ENCODE data around the gene RNF13. TPM values are rescaled to one million over a fixed set of nuclear protein-coding genes. Genes with fewer than 3 reads are reported as not detected.
"Not testable (repeated sequence)": the region's sequence is repeated elsewhere in the genome, so short reads cannot be mapped to it uniquely, and the experiment has no call there.

Gene RNF13
- total RNA-seq, 2 donors from 2014 or later = 21.3 to 32.7 TPM

DNA sequence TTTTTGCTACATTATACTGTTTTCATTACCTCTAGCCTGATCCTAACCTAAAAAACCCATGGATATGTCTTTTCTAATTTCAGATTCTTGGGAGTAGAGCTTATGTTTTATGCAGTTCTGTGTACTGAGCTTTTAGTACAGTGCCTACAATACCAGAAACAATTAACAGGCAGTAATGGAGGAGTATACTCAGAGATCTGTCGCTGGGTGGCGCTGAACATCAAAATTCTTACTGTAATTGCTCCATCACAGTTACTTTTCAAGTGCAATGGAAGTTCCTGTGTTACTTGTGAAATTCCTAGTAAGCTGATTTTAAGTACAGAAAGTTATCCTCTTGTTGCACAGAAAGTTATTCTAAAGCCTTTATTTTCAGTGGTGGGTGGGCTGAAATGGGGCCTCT, 66.9 kb downstream of the RNF13 start:
- H3K27me3 Mint-ChIP-seq (ENCODE audit: insufficient read depth) = no peaks in the 10 kb centered on the region
- H3K4me3 Mint-ChIP-seq = no peak overlapping the region
- Histone ChIP-seq H3K27ac (ENCODE audit: low read depth, low read length) (no peak overlapping the region), H3K4me3 (ENCODE audit: low read length) (no peak overlapping the region), H3K9ac (ENCODE audit: extremely low read depth, low read length, poor library complexity, severe bottlenecking) (no peak overlapping the region), H3K36me3 (ENCODE audit: control insufficient read depth, insufficient read depth, low read length) (no peaks in the 10 kb centered on the region), H3K4me1 (ENCODE audit: control insufficient read depth, insufficient read depth, low read length) (no peaks in the 10 kb centered on the region), H3K27me3 (ENCODE audit: control insufficient read depth, insufficient read depth, low read length, poor library complexity, severe bottlenecking) (no peaks in the 10 kb centered on the region), H3K9me3 (ENCODE audit: control insufficient read depth, low read length) (peaks cover 5% of the 10 kb centered on the region)
- H3K36me3 Mint-ChIP-seq (ENCODE audit: low read depth) = peaks cover 10% of the 10 kb centered on the region
- WGBS, 2 experiments (ENCODE audit: insufficient coverage in 1 of 2, insufficient read length in 1 of 2) = 0 to 17% methylated on average over 2 of the region's 2 CpGs
- peaks cover 7% of the 10 kb centered on the region for H3K9me3 Mint-ChIP-seq
- H3K27ac Mint-ChIP-seq = no peak overlapping the region
- TF ChIP-seq, protein P1, sequence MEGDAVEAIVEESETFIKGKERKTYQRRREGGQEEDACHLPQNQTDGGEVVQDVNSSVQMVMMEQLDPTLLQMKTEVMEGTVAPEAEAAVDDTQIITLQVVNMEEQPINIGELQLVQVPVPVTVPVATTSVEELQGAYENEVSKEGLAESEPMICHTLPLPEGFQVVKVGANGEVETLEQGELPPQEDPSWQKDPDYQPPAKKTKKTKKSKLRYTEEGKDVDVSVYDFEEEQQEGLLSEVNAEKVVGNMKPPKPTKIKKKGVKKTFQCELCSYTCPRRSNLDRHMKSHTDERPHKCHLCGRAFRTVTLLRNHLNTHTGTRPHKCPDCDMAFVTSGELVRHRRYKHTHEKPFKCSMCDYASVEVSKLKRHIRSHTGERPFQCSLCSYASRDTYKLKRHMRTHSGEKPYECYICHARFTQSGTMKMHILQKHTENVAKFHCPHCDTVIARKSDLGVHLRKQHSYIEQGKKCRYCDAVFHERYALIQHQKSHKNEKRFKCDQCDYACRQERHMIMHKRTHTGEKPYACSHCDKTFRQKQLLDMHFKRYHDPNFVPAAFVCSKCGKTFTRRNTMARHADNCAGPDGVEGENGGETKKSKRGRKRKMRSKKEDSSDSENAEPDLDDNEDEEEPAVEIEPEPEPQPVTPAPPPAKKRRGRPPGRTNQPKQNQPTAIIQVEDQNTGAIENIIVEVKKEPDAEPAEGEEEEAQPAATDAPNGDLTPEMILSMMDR (conservative IDR thresholded peaks at IDR 0.05) = peak; percentile 79
- peak; percentile 85 for DNase-seq
- no peaks in the 10 kb centered on the region for H3K4me1 Mint-ChIP-seq

DNA sequence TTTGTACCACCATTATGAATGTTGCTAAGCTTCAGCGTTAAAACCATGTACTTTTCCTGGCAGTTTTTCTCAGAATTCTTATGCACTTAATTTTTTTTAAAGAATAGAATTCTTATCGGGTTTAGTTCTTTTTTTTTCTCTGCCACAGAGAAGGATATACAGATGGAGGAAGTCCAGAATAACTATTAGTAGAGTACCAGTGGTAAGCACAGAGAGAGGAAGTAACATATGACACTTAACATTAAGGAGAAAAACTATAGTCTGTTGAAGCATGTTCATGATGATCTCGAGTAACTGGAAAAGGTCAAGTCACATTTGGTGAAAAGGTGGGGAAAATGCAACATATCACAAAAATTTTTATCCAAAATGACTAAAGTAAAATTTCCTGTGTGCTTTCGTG, 68.9 kb downstream of the RNF13 start:
- peaks cover 5% of the 10 kb centered on the region for H3K9me3 ChIP-seq (ENCODE audit: control insufficient read depth, low read length)
- H3K4me3 ChIP-seq (ENCODE audit: low read length) = no peak overlapping the region
- H3K27ac ChIP-seq (ENCODE audit: low read depth, low read length) = no peak overlapping the region
- Mint-ChIP-seq H3K27ac (no peak overlapping the region), H3K4me3 (no peak overlapping the region), H3K4me1 (no peaks in the 10 kb centered on the region), H3K9me3 (peaks cover 7% of the 10 kb centered on the region), H3K36me3 (ENCODE audit: low read depth) (peaks cover 11% of the 10 kb centered on the region), H3K27me3 (ENCODE audit: insufficient read depth) (no peaks in the 10 kb centered on the region)
- DNase-seq = no peak
- H3K9ac ChIP-seq (ENCODE audit: extremely low read depth, low read length, poor library complexity, severe bottlenecking) = no peak overlapping the region
- no peaks in the 10 kb centered on the region for H3K4me1 ChIP-seq (ENCODE audit: control insufficient read depth, insufficient read depth, low read length)
- TF ChIP-seq, protein P1 (conservative IDR thresholded peaks at IDR 0.05) = no peak
- H3K36me3 ChIP-seq (ENCODE audit: control insufficient read depth, insufficient read depth, low read length) = no peaks in the 10 kb centered on the region
- 60 to 77% methylated on average over 1 to 4 of the region's 4 CpGs for WGBS, 2 experiments (ENCODE audit: insufficient coverage in 1 of 2, insufficient read length in 1 of 2)
- no peaks in the 10 kb centered on the region for H3K27me3 ChIP-seq (ENCODE audit: control insufficient read depth, insufficient read depth, low read length, poor library complexity, severe bottlenecking)

DNA sequence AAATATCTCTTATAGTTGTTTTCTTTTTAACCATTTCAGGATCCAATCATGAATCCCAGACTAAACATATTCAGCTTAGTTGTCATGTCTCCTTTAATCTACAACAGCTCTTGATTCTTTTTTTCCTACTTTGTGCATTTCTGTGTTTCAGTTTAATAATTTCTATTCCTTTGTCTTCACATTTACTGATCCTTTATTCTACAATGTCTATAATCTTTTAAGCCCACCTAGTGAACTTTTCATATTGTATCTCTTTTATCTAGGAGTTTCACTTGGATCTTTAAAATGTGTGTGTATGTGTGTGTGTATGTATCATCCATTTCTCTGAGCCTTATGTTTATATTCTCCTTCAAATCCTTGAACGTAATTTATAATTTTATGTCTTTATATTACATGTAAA, 70.1 kb downstream of the RNF13 start:
- Histone ChIP-seq H3K4me1 (ENCODE audit: control insufficient read depth, insufficient read depth, low read length) (no peaks in the 10 kb centered on the region), H3K4me3 (ENCODE audit: low read length) (no peak overlapping the region), H3K36me3 (ENCODE audit: control insufficient read depth, insufficient read depth, low read length) (no peaks in the 10 kb centered on the region), H3K27me3 (ENCODE audit: control insufficient read depth, insufficient read depth, low read length, poor library complexity, severe bottlenecking) (no peaks in the 10 kb centered on the region), H3K27ac (ENCODE audit: low read depth, low read length) (no peak overlapping the region), H3K9ac (ENCODE audit: extremely low read depth, low read length, poor library complexity, severe bottlenecking) (no peak overlapping the region), H3K9me3 (ENCODE audit: control insufficient read depth, low read length) (peaks cover 5% of the 10 kb centered on the region)
- no peak overlapping the region for H3K27ac Mint-ChIP-seq
- peaks cover 15% of the 10 kb centered on the region for H3K36me3 Mint-ChIP-seq (ENCODE audit: low read depth)
- no peak overlapping the region for H3K4me3 Mint-ChIP-seq
- H3K27me3 Mint-ChIP-seq (ENCODE audit: insufficient read depth) = no peaks in the 10 kb centered on the region
- peaks cover 7% of the 10 kb centered on the region for H3K9me3 Mint-ChIP-seq
- H3K4me1 Mint-ChIP-seq = no peaks in the 10 kb centered on the region
- TF ChIP-seq, protein P1 (conservative IDR thresholded peaks at IDR 0.05) = no peak
- WGBS, 2 experiments (ENCODE audit: insufficient coverage in 1 of 2, insufficient read length in 1 of 2) = no CpG with 5 or more reads among the region's 1 CpG
- DNase-seq = no peak

DNA sequence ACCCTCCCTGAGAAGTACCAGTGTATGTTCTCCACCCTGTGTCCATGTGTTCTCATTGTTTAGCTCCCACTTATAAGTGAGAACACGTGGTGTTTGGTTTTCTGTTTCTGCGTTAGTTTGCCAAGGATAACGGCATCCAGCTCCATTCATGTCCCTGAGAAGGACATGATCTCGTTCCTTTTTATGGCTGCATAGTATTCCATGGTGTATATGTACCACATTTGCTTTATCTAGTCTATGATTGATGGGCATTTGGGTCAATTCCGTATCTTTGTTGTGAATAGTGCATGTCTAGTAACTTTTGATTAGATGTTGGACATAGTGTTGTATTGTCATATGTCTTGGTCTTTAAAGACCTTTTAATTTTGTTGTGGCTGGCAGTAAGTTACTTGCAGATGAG, 70.8 kb downstream of the RNF13 start:
- H3K27ac Mint-ChIP-seq; H3K9me3 Mint-ChIP-seq; DNase-seq; H3K27me3 Mint-ChIP-seq (ENCODE audit: insufficient read depth); H3K36me3 ChIP-seq (ENCODE audit: control insufficient read depth, insufficient read depth, low read length); H3K4me1 ChIP-seq (ENCODE audit: control insufficient read depth, insufficient read depth, low read length); H3K4me3 Mint-ChIP-seq; H3K9me3 ChIP-seq (ENCODE audit: control insufficient read depth, low read length); H3K4me1 Mint-ChIP-seq; H3K27me3 ChIP-seq (ENCODE audit: control insufficient read depth, insufficient read depth, low read length, poor library complexity, severe bottlenecking); H3K4me3 ChIP-seq (ENCODE audit: low read length); H3K27ac ChIP-seq (ENCODE audit: low read depth, low read length); H3K9ac ChIP-seq (ENCODE audit: extremely low read depth, low read length, poor library complexity, severe bottlenecking): not testable (repeated sequence)
- WGBS, 2 experiments (ENCODE audit: insufficient coverage in 1 of 2, insufficient read length in 1 of 2) = 90 to 94% methylated on average over 5 of the region's 5 CpGs
- peaks cover 17% of the 10 kb centered on the region for H3K36me3 Mint-ChIP-seq (ENCODE audit: low read depth)

DNA sequence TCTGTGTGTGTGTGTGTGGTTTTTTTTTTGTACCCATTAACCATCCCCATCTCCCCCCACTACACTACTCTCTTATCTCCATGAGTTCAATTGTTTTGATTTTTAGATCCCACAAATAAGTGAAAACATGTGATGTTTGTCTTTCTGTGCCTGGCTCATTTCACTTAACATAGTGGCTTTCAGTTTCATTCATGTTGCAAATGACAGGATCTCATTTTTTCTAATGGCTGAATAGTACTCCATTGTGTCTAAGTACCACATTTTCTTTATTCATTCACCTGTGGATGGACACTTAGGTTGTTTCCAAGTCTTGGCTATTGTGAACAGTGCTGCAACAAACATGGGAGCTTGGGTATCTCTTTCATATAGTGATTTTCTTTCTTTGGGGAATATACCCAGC, 71.8 kb downstream of the RNF13 start:
- not testable (repeated sequence) for H3K4me3 Mint-ChIP-seq; H3K4me1 ChIP-seq (ENCODE audit: control insufficient read depth, insufficient read depth, low read length); DNase-seq; H3K9me3 ChIP-seq (ENCODE audit: control insufficient read depth, low read length); H3K27ac ChIP-seq (ENCODE audit: low read depth, low read length); H3K27me3 ChIP-seq (ENCODE audit: control insufficient read depth, insufficient read depth, low read length, poor library complexity, severe bottlenecking); H3K36me3 ChIP-seq (ENCODE audit: control insufficient read depth, insufficient read depth, low read length); H3K27ac Mint-ChIP-seq; H3K9ac ChIP-seq (ENCODE audit: extremely low read depth, low read length, poor library complexity, severe bottlenecking); H3K27me3 Mint-ChIP-seq (ENCODE audit: insufficient read depth); H3K9me3 Mint-ChIP-seq; H3K4me3 ChIP-seq (ENCODE audit: low read length); H3K4me1 Mint-ChIP-seq
- H3K36me3 Mint-ChIP-seq (ENCODE audit: low read depth) = peaks cover 19% of the 10 kb centered on the region
